Stomach (tissue), 4 donors: ENCODE results near the gene PBXIP1.

Experiments used
- EP300 ChIP-seq: sonication (generic); formaldehyde crosslinking; IDR thresholded peaks from one replicate; pipeline ENCODE4 v1.6.1; 2017; ENCODE audit warnings: antibody characterized with exemption
- POLR2AphosphoS5 ChIP-seq, 3 donors: sonication (generic); formaldehyde crosslinking; IDR thresholded peaks; one replicate each; pipeline ENCODE4 v1.6.1; 2016; ENCODE audit warnings: antibody characterized with exemption in 3 of 3
- TF ChIP-seq, protein P1 (sequence below), 7 experiments: fragments of 450-650 bp in 4 of 7; fragments of 200-600 bp in 3 of 7; sonication (generic) in 3 of 7; IDR thresholded peaks; one replicate each; pipeline ENCODE4 v1.5.1; 2016 to 2019; ENCODE audit warnings: antibody characterized with exemption in 7 of 7, control low read depth in 2 of 7, mild to moderate bottlenecking in 1 of 7

- TF ChIP-seq, protein P1, sequence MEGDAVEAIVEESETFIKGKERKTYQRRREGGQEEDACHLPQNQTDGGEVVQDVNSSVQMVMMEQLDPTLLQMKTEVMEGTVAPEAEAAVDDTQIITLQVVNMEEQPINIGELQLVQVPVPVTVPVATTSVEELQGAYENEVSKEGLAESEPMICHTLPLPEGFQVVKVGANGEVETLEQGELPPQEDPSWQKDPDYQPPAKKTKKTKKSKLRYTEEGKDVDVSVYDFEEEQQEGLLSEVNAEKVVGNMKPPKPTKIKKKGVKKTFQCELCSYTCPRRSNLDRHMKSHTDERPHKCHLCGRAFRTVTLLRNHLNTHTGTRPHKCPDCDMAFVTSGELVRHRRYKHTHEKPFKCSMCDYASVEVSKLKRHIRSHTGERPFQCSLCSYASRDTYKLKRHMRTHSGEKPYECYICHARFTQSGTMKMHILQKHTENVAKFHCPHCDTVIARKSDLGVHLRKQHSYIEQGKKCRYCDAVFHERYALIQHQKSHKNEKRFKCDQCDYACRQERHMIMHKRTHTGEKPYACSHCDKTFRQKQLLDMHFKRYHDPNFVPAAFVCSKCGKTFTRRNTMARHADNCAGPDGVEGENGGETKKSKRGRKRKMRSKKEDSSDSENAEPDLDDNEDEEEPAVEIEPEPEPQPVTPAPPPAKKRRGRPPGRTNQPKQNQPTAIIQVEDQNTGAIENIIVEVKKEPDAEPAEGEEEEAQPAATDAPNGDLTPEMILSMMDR (IDR thresholded peaks at IDR 0.05): no peak
- no peak for TF ChIP-seq POLR2AphosphoS5 (IDR thresholded peaks at IDR 0.05)
- TF ChIP-seq EP300: no peak
Observed at GRCh38 chr1:154992721-154993571, 37.0 kb upstream of the PBXIP1 start.
